Stimulated activated effector memory CD8-positive, alpha-beta T cell treated with anti-CD3 and anti-CD28 coated beads, Interleukin-12 subunit alpha, Interleukin-12 subunit beta, amount 100 ng/mL, for 72 hours (primary cell): ENCODE measurements around the gene UNC13B.
"Not testable (repeated sequence)": the region's sequence is repeated elsewhere in the genome, so short reads cannot be mapped to it uniquely, and the experiment has no call there.

Source experiments
- ATAC-seq: fragments of 150-1000 bp; cut with Tn5 transposase; 2 replicates; pipeline ENCODE4 v1.10.0; 2021
- DNase-seq, 2 donors: peaks; one replicate each; pipeline ENCODE4 v3.0.0; 2021 to 2022; ENCODE audit warnings: low spot score in 2 of 2
- H3K27ac Mint-ChIP-seq: one replicate; pipeline ENCODE4 v1.8.0; 2022; ENCODE audit warnings: mild to moderate bottlenecking, mixed read lengths
- H3K36me3 Mint-ChIP-seq: one replicate; pipeline ENCODE4 v1.8.0; 2022; ENCODE audit warnings: mild to moderate bottlenecking, mixed read lengths
- H3K4me1 Mint-ChIP-seq: one replicate; pipeline ENCODE4 v1.8.0; 2022; ENCODE audit warnings: mixed read lengths
- H3K4me3 Mint-ChIP-seq: one replicate; pipeline ENCODE4 v1.8.0; 2022; ENCODE audit warnings: mild to moderate bottlenecking, mixed read lengths
- H3K9me3 Mint-ChIP-seq: one replicate; pipeline ENCODE4 v1.8.0; 2022; ENCODE audit warnings: mixed read lengths

UNC13B gene

GRCh38 chr9:35183755-35184480 lies 22.1 kb downstream of the UNC13B start:
- not testable (repeated sequence) for H3K9me3 Mint-ChIP-seq, ATAC-seq, DNase-seq, H3K4me3 Mint-ChIP-seq, H3K4me1 Mint-ChIP-seq, H3K27ac Mint-ChIP-seq, H3K36me3 Mint-ChIP-seq

DNA sequence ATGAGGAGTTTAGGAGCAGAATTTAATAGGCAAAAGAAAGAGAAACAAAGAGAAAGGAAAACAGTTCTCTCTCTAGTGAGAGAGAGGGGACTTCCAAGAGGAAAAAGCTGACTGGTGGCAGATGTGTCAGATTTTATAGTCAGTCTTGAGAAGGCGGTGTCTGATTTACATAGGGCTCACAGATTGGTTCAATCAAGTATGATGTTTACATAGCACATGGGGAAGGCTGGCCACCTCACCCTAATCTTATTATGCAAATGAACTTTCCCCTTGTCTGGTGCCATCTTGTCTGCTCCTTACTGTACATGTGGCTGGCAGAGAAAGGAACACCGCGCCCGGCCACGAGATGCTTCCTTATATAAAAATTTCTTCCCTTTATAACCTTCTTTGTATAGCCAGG lies 24.7 kb downstream of the UNC13B start:
- H3K4me3 Mint-ChIP-seq: no peak overlapping the region
- no peak for ATAC-seq
- no peaks in the 10 kb centered on the region for H3K36me3 Mint-ChIP-seq
- H3K9me3 Mint-ChIP-seq: peaks cover 1% of the 10 kb centered on the region
- no peak for DNase-seq
- no peaks in the 10 kb centered on the region for H3K4me1 Mint-ChIP-seq
- no peak overlapping the region for H3K27ac Mint-ChIP-seq

- Mint-ChIP-seq H3K4me3 (no peak overlapping the region), H3K27ac (no peak overlapping the region), H3K4me1 (no peaks in the 10 kb centered on the region), H3K36me3 (no peaks in the 10 kb centered on the region), H3K9me3 (peaks cover 6% of the 10 kb centered on the region)
- ATAC-seq (no peak), DNase-seq (no peak)
Observed at GRCh38 chr9:35190203-35190602, 28.4 kb downstream of the UNC13B start.

DNA sequence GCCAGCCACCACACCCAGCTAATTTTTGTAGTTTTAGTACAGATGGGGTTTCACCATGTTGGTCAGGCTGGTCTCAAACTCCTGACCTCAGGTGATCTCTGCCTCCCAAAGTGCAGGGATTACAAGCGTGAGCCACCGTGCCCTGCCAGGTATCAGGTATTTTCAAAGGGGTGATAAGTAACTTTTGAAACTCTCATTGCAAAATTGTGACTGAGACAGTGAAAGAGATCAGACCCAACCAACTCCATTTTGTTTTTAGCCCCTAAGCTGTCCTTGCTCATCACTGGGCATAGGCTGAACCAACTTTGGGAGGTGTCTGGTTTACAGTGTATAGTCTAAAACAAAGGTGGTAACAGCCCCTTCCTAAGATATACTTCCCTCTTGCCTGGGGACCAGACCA lies 29.3 kb downstream of the UNC13B start:
- H3K9me3 Mint-ChIP-seq: peaks cover 6% of the 10 kb centered on the region
- no peaks in the 10 kb centered on the region for H3K36me3 Mint-ChIP-seq
- no peaks in the 10 kb centered on the region for H3K4me1 Mint-ChIP-seq
- H3K4me3 Mint-ChIP-seq: no peak overlapping the region
- DNase-seq (no peak), ATAC-seq (no peak)
- H3K27ac Mint-ChIP-seq: no peak overlapping the region

DNA sequence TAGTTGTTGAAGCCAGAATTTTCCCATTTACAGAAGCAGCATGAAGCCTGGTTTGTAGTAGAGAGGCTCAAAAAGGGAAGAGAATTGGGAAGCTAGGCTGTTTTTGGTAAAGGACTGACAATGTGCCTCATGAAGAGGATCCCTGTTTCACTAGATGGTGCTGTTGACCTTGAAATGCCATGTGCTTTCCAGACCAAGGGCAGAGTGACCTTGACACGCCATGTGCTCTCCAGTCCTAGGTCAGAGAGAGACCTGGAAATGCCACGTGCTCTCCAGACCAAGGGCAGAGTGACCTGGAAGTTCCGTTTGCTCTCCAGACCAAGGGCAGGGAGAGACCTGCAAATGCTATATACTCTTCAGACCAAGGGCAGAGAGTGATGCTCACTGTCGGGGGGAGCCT lies 32.0 kb downstream of the UNC13B start:
- H3K36me3 Mint-ChIP-seq: no peaks in the 10 kb centered on the region
- peaks cover 6% of the 10 kb centered on the region for H3K9me3 Mint-ChIP-seq
- no peaks in the 10 kb centered on the region for H3K4me1 Mint-ChIP-seq
- H3K27ac Mint-ChIP-seq: no peak overlapping the region
- DNase-seq (no peak), ATAC-seq (no peak)
- no peak overlapping the region for H3K4me3 Mint-ChIP-seq

GRCh38 chr9:35195683-35196082 lies 33.9 kb downstream of the UNC13B start:
- DNase-seq (no peak), ATAC-seq (no peak)
- Mint-ChIP-seq H3K4me3 (no peak overlapping the region), H3K9me3 (peaks cover 6% of the 10 kb centered on the region), H3K27ac (no peak overlapping the region), H3K36me3 (no peaks in the 10 kb centered on the region), H3K4me1 (no peaks in the 10 kb centered on the region)

GRCh38 chr9:35198191-35198590 lies 36.4 kb downstream of the UNC13B start:
- Mint-ChIP-seq H3K27ac (no peak overlapping the region), H3K36me3 (no peaks in the 10 kb centered on the region), H3K4me1 (no peaks in the 10 kb centered on the region), H3K4me3 (no peak overlapping the region), H3K9me3 (peaks cover 7% of the 10 kb centered on the region)
- DNase-seq (no peak), ATAC-seq (no peak)

DNA sequence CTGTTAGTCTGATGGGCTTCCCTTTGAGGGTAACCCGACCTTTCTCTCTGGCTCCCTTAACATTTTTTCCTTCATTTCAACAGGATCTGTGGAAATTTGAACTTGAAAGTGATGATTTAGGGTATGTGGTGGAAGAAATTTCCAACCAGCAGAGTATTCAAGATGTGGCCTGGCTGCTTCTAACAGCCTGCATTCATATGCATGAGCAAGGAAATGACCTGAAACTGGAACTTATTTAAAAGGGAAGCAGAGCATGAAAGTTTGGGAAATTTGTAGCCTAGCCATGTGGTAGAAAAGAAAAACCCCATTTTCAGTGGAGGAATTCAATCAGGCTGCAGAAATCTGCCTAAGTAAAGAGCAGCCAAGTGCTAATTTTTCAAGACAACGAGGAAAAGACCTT lies 41.7 kb downstream of the UNC13B start:
- Mint-ChIP-seq H3K4me1 (no peaks in the 10 kb centered on the region), H3K9me3 (peaks cover 17% of the 10 kb centered on the region), H3K36me3 (no peaks in the 10 kb centered on the region), H3K27ac (no peak overlapping the region), H3K4me3 (no peak overlapping the region)
- ATAC-seq: no peak
- no peak for DNase-seq

- Mint-ChIP-seq H3K27ac (no peak overlapping the region), H3K4me1 (no peaks in the 10 kb centered on the region), H3K36me3 (no peaks in the 10 kb centered on the region), H3K4me3 (no peak overlapping the region), H3K9me3 (peaks cover 17% of the 10 kb centered on the region)
- ATAC-seq (no peak), DNase-seq (no peak)
Observed at GRCh38 chr9:35205340-35205739, 43.5 kb downstream of the UNC13B start.

DNA sequence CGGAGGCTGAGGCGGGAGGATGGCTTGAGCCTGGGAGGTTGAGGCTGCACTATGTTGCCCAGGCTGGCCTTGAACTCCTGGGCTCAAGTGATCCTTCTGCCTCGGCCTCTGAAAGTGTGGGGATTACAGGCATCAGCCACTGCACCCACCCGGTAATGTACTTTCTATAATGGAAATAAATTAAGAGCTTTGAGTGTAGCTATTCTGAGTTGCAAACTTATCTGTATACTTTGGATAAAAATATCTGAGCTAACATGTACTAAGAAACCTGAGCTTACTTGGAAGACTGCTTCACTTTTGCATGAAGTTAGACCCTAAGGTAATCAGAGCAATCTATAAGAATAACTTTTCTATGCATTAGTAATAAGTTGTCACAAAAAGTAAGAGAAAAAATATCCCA lies 50.0 kb downstream of the UNC13B start:
- Mint-ChIP-seq H3K4me3 (no peak overlapping the region), H3K4me1 (no peaks in the 10 kb centered on the region), H3K9me3 (no peaks in the 10 kb centered on the region), H3K27ac (no peak overlapping the region), H3K36me3 (no peaks in the 10 kb centered on the region)
- ATAC-seq (no peak), DNase-seq (no peak)

GRCh38 chr9:35220659-35221338 lies 59.0 kb downstream of the UNC13B start:
- Mint-ChIP-seq H3K27ac (no peak overlapping the region), H3K36me3 (no peaks in the 10 kb centered on the region), H3K4me1 (no peaks in the 10 kb centered on the region), H3K9me3 (no peaks in the 10 kb centered on the region), H3K4me3 (no peak overlapping the region)
- DNase-seq: no peak
- no peak for ATAC-seq

DNA sequence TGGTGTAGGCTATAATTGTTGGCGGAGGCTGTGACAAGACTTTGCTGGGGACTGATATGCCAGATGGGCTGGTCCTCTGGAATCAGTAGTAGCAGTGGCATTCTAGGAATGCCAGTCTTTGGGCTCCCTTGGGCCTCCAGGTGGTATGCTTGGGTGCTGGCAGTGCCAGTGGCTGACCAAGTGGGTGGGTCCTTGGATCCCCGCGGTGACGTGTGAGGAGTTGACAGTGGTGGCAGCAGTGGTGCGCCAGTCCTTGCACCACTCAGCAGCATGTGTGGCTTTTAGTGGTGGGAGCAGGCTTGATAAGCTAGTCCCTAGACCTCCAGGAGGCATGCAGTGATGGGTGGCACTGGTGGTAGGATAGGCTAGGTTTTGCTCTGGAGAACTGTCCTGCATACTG lies 63.9 kb downstream of the UNC13B start:
- Mint-ChIP-seq H3K27ac (no peak overlapping the region), H3K9me3 (no peaks in the 10 kb centered on the region), H3K36me3 (no peaks in the 10 kb centered on the region), H3K4me3 (no peak overlapping the region), H3K4me1 (no peaks in the 10 kb centered on the region)
- no peak for DNase-seq
- ATAC-seq: no peak

GRCh38 chr9:35226651-35227050 lies 64.8 kb downstream of the UNC13B start:
- H3K9me3 Mint-ChIP-seq: no peaks in the 10 kb centered on the region
- no peaks in the 10 kb centered on the region for H3K4me1 Mint-ChIP-seq
- no peaks in the 10 kb centered on the region for H3K36me3 Mint-ChIP-seq
- ATAC-seq (no peak), DNase-seq (no peak)
- H3K27ac Mint-ChIP-seq: no peak overlapping the region
- no peak overlapping the region for H3K4me3 Mint-ChIP-seq

DNA sequence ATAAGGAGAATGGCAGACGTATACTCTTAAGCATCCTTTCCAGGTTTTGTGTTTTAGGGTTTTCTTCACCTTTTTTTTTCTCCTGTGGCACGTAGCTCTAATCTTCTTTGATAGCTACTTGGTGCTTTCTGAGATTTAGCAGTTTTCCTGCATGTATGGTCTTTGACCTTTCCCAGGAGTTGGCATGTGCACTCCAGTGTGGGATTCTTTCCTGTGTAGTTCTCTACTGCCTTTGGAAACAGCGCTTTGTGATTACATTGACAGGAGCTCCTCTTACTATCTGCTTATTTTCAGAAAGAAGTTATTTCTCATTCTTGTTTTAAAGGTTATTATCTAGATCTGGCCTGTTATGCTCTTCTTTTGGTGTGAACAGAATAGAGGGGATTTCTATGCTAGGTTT lies 65.5 kb downstream of the UNC13B start:
- DNase-seq: no peak
- H3K9me3 Mint-ChIP-seq: no peaks in the 10 kb centered on the region
- no peak overlapping the region for H3K27ac Mint-ChIP-seq
- no peaks in the 10 kb centered on the region for H3K36me3 Mint-ChIP-seq
- no peaks in the 10 kb centered on the region for H3K4me1 Mint-ChIP-seq
- ATAC-seq: no peak
- H3K4me3 Mint-ChIP-seq: no peak overlapping the region

DNA sequence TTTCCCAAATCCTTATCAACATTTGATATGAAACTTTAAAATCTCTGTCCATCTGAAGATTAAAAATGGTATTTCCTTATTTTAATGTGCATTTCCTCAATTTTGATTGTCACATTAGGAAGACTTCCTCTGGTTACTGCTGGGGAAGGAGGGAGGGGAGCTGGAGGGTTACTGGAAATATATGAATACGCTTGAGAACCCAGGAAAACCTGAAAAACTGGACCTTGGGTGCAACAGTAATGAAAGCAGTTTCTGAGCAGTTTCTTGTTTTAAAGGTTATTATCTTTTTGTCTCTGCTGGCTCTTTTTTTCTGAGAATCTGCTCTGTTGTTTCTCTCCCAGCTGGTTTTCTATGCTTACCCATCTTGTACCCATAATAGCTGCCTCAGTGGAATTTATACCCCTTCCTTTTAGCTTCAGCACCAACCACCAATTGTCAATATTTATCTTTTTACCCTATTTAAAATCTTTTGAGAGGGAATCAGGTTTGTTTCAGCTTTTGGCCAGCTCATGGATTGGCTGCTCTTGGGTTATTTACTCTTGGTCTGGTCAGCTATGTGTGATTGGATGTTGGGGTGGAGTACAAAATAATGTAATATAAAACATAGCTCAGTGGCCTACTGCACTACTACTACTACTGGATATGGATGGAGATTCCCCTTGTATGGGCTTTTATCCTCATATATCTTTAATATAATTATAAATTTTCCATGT lies 67.4 kb downstream of the UNC13B start:
- Mint-ChIP-seq H3K4me1 (no peaks in the 10 kb centered on the region), H3K4me3 (no peak overlapping the region), H3K36me3 (no peaks in the 10 kb centered on the region), H3K9me3 (no peaks in the 10 kb centered on the region), H3K27ac (no peak overlapping the region)
- DNase-seq (no peak), ATAC-seq (no peak)

DNA sequence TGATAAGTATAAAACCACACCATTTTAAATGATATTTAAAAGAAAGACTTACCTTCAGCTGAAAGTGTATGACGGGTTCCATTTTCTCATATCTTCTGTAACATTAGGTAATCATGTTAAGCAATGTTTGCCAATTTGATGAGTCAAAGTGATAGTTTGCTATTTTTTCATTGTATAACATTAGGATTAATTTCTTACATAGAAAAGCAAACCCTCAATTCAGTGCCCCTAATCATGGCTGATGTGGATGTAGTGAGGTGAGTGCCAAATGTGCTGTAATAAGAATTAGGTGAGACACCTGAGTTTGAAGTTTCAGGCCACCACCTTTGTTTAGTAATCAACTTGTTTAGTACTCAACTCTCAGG lies 68.0 kb downstream of the UNC13B start:
- H3K4me1 Mint-ChIP-seq: no peaks in the 10 kb centered on the region
- no peak for ATAC-seq
- no peak for DNase-seq
- H3K4me3 Mint-ChIP-seq: no peak overlapping the region
- no peak overlapping the region for H3K27ac Mint-ChIP-seq
- H3K36me3 Mint-ChIP-seq: no peaks in the 10 kb centered on the region
- H3K9me3 Mint-ChIP-seq: no peaks in the 10 kb centered on the region
